DMS79 (cell line): ENCODE data around the gene ACP2.

Experiments
- DNase-seq: peaks from one replicate; lab custom pipeline; 2025; lab: John Stamatoyannopoulos, UW

ACP2 gene

GRCh38 chr11:47269002-47269828 is 20.6 kb upstream of the ACP2 start:
- peak; percentile 80 for DNase-seq

- DNase-seq = no peak
Measured at GRCh38 chr11:47268448-47269001, 19.9 kb upstream of the ACP2 start.

GRCh38 chr11:47267876-47268275 is 19.3 kb upstream of the ACP2 start:
- DNase-seq = no peak

GRCh38 chr11:47264521-47264920 is 15.9 kb upstream of the ACP2 start:
- no peak for DNase-seq

- DNase-seq = no peak
Measured at GRCh38 chr11:47264119-47264518, 15.5 kb upstream of the ACP2 start.

GRCh38 chr11:47261291-47261800 is 12.7 kb upstream of the ACP2 start:
- DNase-seq = no peak

- no peak for DNase-seq
Measured at GRCh38 chr11:47260366-47260765, 11.8 kb upstream of the ACP2 start.

- DNase-seq = no peak
Measured at GRCh38 chr11:47259232-47259977, 10.8 kb upstream of the ACP2 start.

- DNase-seq = no peak
Measured at GRCh38 chr11:47258317-47258902, 9.8 kb upstream of the ACP2 start.

- no peak for DNase-seq
Measured at GRCh38 chr11:47257517-47258316, 9.1 kb upstream of the ACP2 start, which contains the start of gene NR1H3. NR1H3 (plus strand) TSS chr11:47257996; CDS start chr11:47259217, 1,221 bp downstream.

- no peak for DNase-seq
Measured at GRCh38 chr11:47257177-47257516, 8.5 kb upstream of the ACP2 start.

- no peak for DNase-seq
Measured at GRCh38 chr11:47256374-47256773, 7.8 kb upstream of the ACP2 start.

GRCh38 chr11:47254386-47254785 is 5.8 kb upstream of the ACP2 start:
- DNase-seq = no peak

- DNase-seq = no peak
Measured at GRCh38 chr11:47253660-47254059, 5.0 kb upstream of the ACP2 start.

GRCh38 chr11:47251751-47252150 is 3.1 kb upstream of the ACP2 start:
- no peak for DNase-seq

- no peak for DNase-seq
Measured at GRCh38 chr11:47249378-47249715, 733 bp upstream of the ACP2 start.

- no peak for DNase-seq
Measured at GRCh38 chr11:47248304-47248663, 330 bp downstream of the ACP2 start.

- DNase-seq = no peak
Measured at GRCh38 chr11:47247502-47247901, 1.1 kb downstream of the ACP2 start.

- no peak for DNase-seq
Measured at GRCh38 chr11:47245611-47246357, 2.8 kb downstream of the ACP2 start.

GRCh38 chr11:47244448-47245350 is 3.9 kb downstream of the ACP2 start:
- no peak for DNase-seq
